ENCODE data around the gene TRIM54.
A peak's percentile ranks its signal among the peaks of the same experiment; 100 is the strongest.
"Not testable (repeated sequence)": the region's sequence is repeated elsewhere in the genome, so short reads cannot be mapped to it uniquely, and the experiment has no call there.

The TRIM54 gene

GRCh38 chr2:27280826-27281225, 1.4 kb upstream of the TRIM54 start:
- ATAC-seq (replicated peaks) = no peak
- H3K4me1 Mint-ChIP-seq (ENCODE audit: low read depth in 2 of 2) = no peaks in the 10 kb centered on the region
- no peaks in the 10 kb centered on the region for H3K36me3 Mint-ChIP-seq (ENCODE audit: insufficient read depth)
- peaks cover 41 to 83% of the 10 kb centered on the region in 2 donors for H3K27me3 Mint-ChIP-seq
- H3K27ac Mint-ChIP-seq = no peak overlapping the region
- DNase-seq = no peak
- H3K9me3 Mint-ChIP-seq = no peaks in the 10 kb centered on the region
- H3K4me3 Mint-ChIP-seq = no peak overlapping the region

- no peaks in the 10 kb centered on the region for H3K9me3 Mint-ChIP-seq
- H3K4me3 Mint-ChIP-seq = no peak overlapping the region
- H3K36me3 Mint-ChIP-seq (ENCODE audit: insufficient read depth) = no peaks in the 10 kb centered on the region
- no peak for DNase-seq
- no peak overlapping the region for H3K27ac Mint-ChIP-seq
- H3K27me3 Mint-ChIP-seq = peaks cover 41 to 77% of the 10 kb centered on the region in 2 donors
- no peaks in the 10 kb centered on the region for H3K4me1 Mint-ChIP-seq (ENCODE audit: low read depth in 2 of 2)
- no peak for ATAC-seq (replicated peaks)
Measured at GRCh38 chr2:27281442-27281841, 787 bp upstream of the TRIM54 start.

- no peak for DNase-seq
- Mint-ChIP-seq H3K4me1 (ENCODE audit: low read depth in 2 of 2) (no peaks in the 10 kb centered on the region), H3K27me3 (peaks cover 38 to 78% of the 10 kb centered on the region in 2 donors), H3K27ac (no peak overlapping the region), H3K9me3 (no peaks in the 10 kb centered on the region), H3K4me3 (no peak overlapping the region), H3K36me3 (ENCODE audit: insufficient read depth) (no peaks in the 10 kb centered on the region)
- no peak for ATAC-seq (replicated peaks)
Measured at GRCh38 chr2:27282892-27283291, 663 bp downstream of the TRIM54 start.

GRCh38 chr2:27284996-27285395, 2.8 kb downstream of the TRIM54 start:
- H3K4me3 Mint-ChIP-seq = no peak overlapping the region
- no peaks in the 10 kb centered on the region for H3K4me1 Mint-ChIP-seq (ENCODE audit: low read depth in 2 of 2)
- H3K36me3 Mint-ChIP-seq (ENCODE audit: insufficient read depth) = no peaks in the 10 kb centered on the region
- H3K27ac Mint-ChIP-seq = no peak overlapping the region
- ATAC-seq (replicated peaks) = no peak
- H3K9me3 Mint-ChIP-seq = no peaks in the 10 kb centered on the region
- H3K27me3 Mint-ChIP-seq = peaks cover 27 to 75% of the 10 kb centered on the region in 2 donors
- DNase-seq = no peak

GRCh38 chr2:27285481-27285880, 3.3 kb downstream of the TRIM54 start:
- DNase-seq = no peak
- H3K9me3 Mint-ChIP-seq = no peaks in the 10 kb centered on the region
- no peak overlapping the region for H3K27ac Mint-ChIP-seq
- no peak overlapping the region for H3K4me3 Mint-ChIP-seq
- ATAC-seq (replicated peaks) = no peak
- H3K4me1 Mint-ChIP-seq (ENCODE audit: low read depth in 2 of 2) = no peaks in the 10 kb centered on the region
- H3K36me3 Mint-ChIP-seq (ENCODE audit: insufficient read depth) = no peaks in the 10 kb centered on the region
- H3K27me3 Mint-ChIP-seq = peaks cover 27 to 73% of the 10 kb centered on the region in 2 donors

- Mint-ChIP-seq H3K4me1 (ENCODE audit: low read depth in 2 of 2) (no peaks in the 10 kb centered on the region), H3K9me3 (no peaks in the 10 kb centered on the region), H3K36me3 (ENCODE audit: insufficient read depth) (no peaks in the 10 kb centered on the region), H3K27ac (no peak overlapping the region), H3K4me3 (no peak overlapping the region), H3K27me3 (peaks cover 20 to 55% of the 10 kb centered on the region in 2 donors)
- ATAC-seq (replicated peaks) (no peak), DNase-seq (no peak)
Measured at GRCh38 chr2:27288610-27289009, 6.4 kb downstream of the TRIM54 start.

GRCh38 chr2:27290549-27290948, 8.3 kb downstream of the TRIM54 start:
- DNase-seq (no peak), ATAC-seq (replicated peaks) (no peak)
- no peak overlapping the region for H3K27ac Mint-ChIP-seq
- H3K36me3 Mint-ChIP-seq (ENCODE audit: insufficient read depth) = no peaks in the 10 kb centered on the region
- no peak overlapping the region for H3K4me3 Mint-ChIP-seq
- peaks cover 25 to 42% of the 10 kb centered on the region in 2 donors for H3K27me3 Mint-ChIP-seq
- H3K4me1 Mint-ChIP-seq (ENCODE audit: low read depth in 2 of 2) = no peaks in the 10 kb centered on the region
- no peaks in the 10 kb centered on the region for H3K9me3 Mint-ChIP-seq

- no peaks in the 10 kb centered on the region for H3K4me1 Mint-ChIP-seq (ENCODE audit: low read depth in 2 of 2)
- ATAC-seq (replicated peaks) = no peak
- H3K9me3 Mint-ChIP-seq = no peaks in the 10 kb centered on the region
- no peaks in the 10 kb centered on the region for H3K36me3 Mint-ChIP-seq (ENCODE audit: insufficient read depth)
- peaks cover 20 to 49% of the 10 kb centered on the region in 2 donors for H3K27me3 Mint-ChIP-seq
- H3K27ac Mint-ChIP-seq = no peak overlapping the region
- H3K4me3 Mint-ChIP-seq = no peak overlapping the region
- DNase-seq = no peak
Measured at GRCh38 chr2:27291865-27292264, 9.6 kb downstream of the TRIM54 start.

GRCh38 chr2:27294928-27295327, 12.7 kb downstream of the TRIM54 start:
- no peaks in the 10 kb centered on the region for H3K4me1 Mint-ChIP-seq (ENCODE audit: low read depth in 2 of 2)
- no peak overlapping the region for H3K27ac Mint-ChIP-seq
- ATAC-seq (replicated peaks) = no peak
- no peaks in the 10 kb centered on the region for H3K9me3 Mint-ChIP-seq
- no peaks in the 10 kb centered on the region for H3K36me3 Mint-ChIP-seq (ENCODE audit: insufficient read depth)
- H3K4me3 Mint-ChIP-seq = no peak overlapping the region
- DNase-seq = no peak
- peaks cover 39 to 49% of the 10 kb centered on the region in 2 donors for H3K27me3 Mint-ChIP-seq

GRCh38 chr2:27296481-27296880, 14.3 kb downstream of the TRIM54 start:
- H3K27me3 Mint-ChIP-seq = peaks cover 37 to 46% of the 10 kb centered on the region in 2 donors
- no peaks in the 10 kb centered on the region for H3K9me3 Mint-ChIP-seq
- no peaks in the 10 kb centered on the region for H3K4me1 Mint-ChIP-seq (ENCODE audit: low read depth in 2 of 2)
- no peak overlapping the region for H3K27ac Mint-ChIP-seq
- H3K36me3 Mint-ChIP-seq (ENCODE audit: insufficient read depth) = no peaks in the 10 kb centered on the region
- ATAC-seq (replicated peaks) (no peak), DNase-seq (no peak)
- H3K4me3 Mint-ChIP-seq = no peak overlapping the region

- Mint-ChIP-seq H3K4me3 (no peak overlapping the region), H3K36me3 (ENCODE audit: insufficient read depth) (no peaks in the 10 kb centered on the region), H3K4me1 (ENCODE audit: low read depth in 2 of 2) (no peaks in the 10 kb centered on the region), H3K27me3 (peaks cover 32 to 39% of the 10 kb centered on the region in 2 donors), H3K9me3 (no peaks in the 10 kb centered on the region), H3K27ac (no peak overlapping the region)
- no peak for ATAC-seq (replicated peaks)
- no peak for DNase-seq
Measured at GRCh38 chr2:27297195-27297594, 15.0 kb downstream of the TRIM54 start.

- Mint-ChIP-seq H3K27me3 (peaks cover 26 to 37% of the 10 kb centered on the region in 2 donors), H3K4me1 (ENCODE audit: low read depth in 2 of 2) (peaks cover 0 to 5% of the 10 kb centered on the region in 2 donors), H3K4me3 (no peak overlapping the region), H3K27ac (no peak overlapping the region), H3K36me3 (ENCODE audit: insufficient read depth) (no peaks in the 10 kb centered on the region), H3K9me3 (no peaks in the 10 kb centered on the region)
- ATAC-seq (replicated peaks) (no peak), DNase-seq (no peak)
Measured at GRCh38 chr2:27298391-27299080, 16.3 kb downstream of the TRIM54 start.

- H3K27me3 Mint-ChIP-seq = peaks cover 26 to 45% of the 10 kb centered on the region in 2 donors
- H3K4me1 Mint-ChIP-seq (ENCODE audit: low read depth in 2 of 2); H3K9me3 Mint-ChIP-seq; ATAC-seq (replicated peaks); H3K27ac Mint-ChIP-seq; H3K36me3 Mint-ChIP-seq (ENCODE audit: insufficient read depth); H3K4me3 Mint-ChIP-seq; DNase-seq: not testable (repeated sequence)
Measured at GRCh38 chr2:27300606-27301005, 18.4 kb downstream of the TRIM54 start.

- Mint-ChIP-seq H3K27ac (peak overlapping the region in 1 of 2 donors; percentile 8), H3K4me3 (peak overlapping the region; percentile 29 to 61), H3K36me3 (ENCODE audit: insufficient read depth) (no peaks in the 10 kb centered on the region), H3K27me3 (peaks cover 21 to 40% of the 10 kb centered on the region in 2 donors), H3K4me1 (ENCODE audit: low read depth in 2 of 2) (peaks cover 7 to 8% of the 10 kb centered on the region in 2 donors), H3K9me3 (no peaks in the 10 kb centered on the region)
- DNase-seq (peak; percentile 30 to 45 (median 35)), ATAC-seq (replicated peaks) (peak; percentile 70)
Measured at GRCh38 chr2:27303093-27304025, 21.1 kb downstream of the TRIM54 start.

All from effector memory CD8-positive, alpha-beta T cell (primary cell).